Adrenal gland (tissue), 12 donors: ENCODE data around the gene PXDN. TPM values are rescaled to one million over a fixed set of nuclear protein-coding genes. Genes with fewer than 3 reads are reported as not detected.
"Not testable (repeated sequence)": the region's sequence is repeated elsewhere in the genome, so short reads cannot be mapped to it uniquely, and the experiment has no call there.

Experiments used
- DNase-seq, 7 donors: peaks; one replicate each; pipeline ENCODE4 v3.0.0-alpha.2; 2019 to 2020
- H3K27ac ChIP-seq, 5 donors: fragments of 200-600 bp; sonication (generic) in 4 of 5; 1 replicate in 3 of 5; 2 replicates in 2 of 5; pipeline versions ENCODE4 v1.5.1 to v1.8.0; 2016 to 2020; ENCODE audit warnings: mild to moderate bottlenecking in 1 of 5
- H3K27me3 ChIP-seq: fragments of 200-600 bp; 2 replicates; pipeline ENCODE4 v1.8.0; 2021
- H3K36me3 ChIP-seq, 2 donors: fragments of 200-600 bp; replicated peaks in 1 of 2; 1 replicate in 1 of 2; 2 replicates in 1 of 2; pipeline versions ENCODE4 v1.5.1 to v1.8.0; 2018 to 2022
- H3K4me1 ChIP-seq, 2 donors: fragments of 200-600 bp; replicated peaks in 1 of 2; 1 replicate in 1 of 2; 2 replicates in 1 of 2; pipeline versions ENCODE4 v1.5.1 to v1.8.0; 2018 to 2021
- H3K4me3 ChIP-seq, 4 donors: fragments of 200-600 bp; sonication (generic) in 3 of 4; one replicate each; pipeline ENCODE4 v1.5.1; 2016 to 2018
- H3K9me3 ChIP-seq, 3 donors: fragments of 200-600 bp; sonication (generic) in 1 of 3; replicated peaks in 1 of 3; 1 replicate in 2 of 3; 2 replicates in 1 of 3; pipeline versions ENCODE4 v1.5.1 to v1.8.0; 2016 to 2021
- POLR2A ChIP-seq, 2 donors: fragments of 450-650 bp; IDR thresholded peaks; one replicate each; pipeline ENCODE4 v1.6.1; 2017; ENCODE audit warnings: antibody characterized with exemption in 2 of 2, mild to moderate bottlenecking in 2 of 2, moderate library complexity in 1 of 2
- whole genome bisulfite sequencing, 4 donors: extraction: QIAGEN DNeasy Blood & Tissue Kit in 2 of 4; methylation state at CpG; one replicate each; pipeline versions ENCODE4 v1.1.5 to v1.1.7; 2013 to 2017; 5-methylcytosine and 5-hydroxymethylcytosine counted together
- intact Hi-C, 2 donors: fragments of 100-400 bp; cut with DNase I; formaldehyde crosslinking; loops; one replicate each; pipeline versions ENCODE4 v1.14.1 to v1.15.0; 2022 to 2023
- polyA plus RNA-seq, 3 donors: library from polyadenylated mRNA; stranded (reverse); fragments of 200-250 nt in 2 of 3; fragments of 350-450 nt in 1 of 3; fragmentation: Illumina TruSeq in 1 of 3; extraction: RNeasy Lipid Tissue Mini Kit (QIAGEN cat#74804) in 1 of 3; gene quantifications; one replicate each; pipeline ENCODE4 v1.2.3, GENCODE V29; 2013 to 2014
- total RNA-seq, 9 donors: library from RNA; depleted of rRNA in 4 of 9; stranded (reverse); fragments of >200 nt in 4 of 9; fragments of 120-200 nt in 1 of 9; fragmentation: NEBNext Ultra II Directional in 1 of 9; extraction: Animal tissue kit (Norgen Biotek cat#: 25700) in 1 of 9; gene quantifications; one replicate each; pipeline versions ENCODE4 v1.1.0 to v1.2.4, GENCODE V29; 2013 to 2023
- TF ChIP-seq, protein P1 (sequence below), 6 experiments: fragments of 450-650 bp in 4 of 6; fragments of 200-600 bp in 2 of 6; sonication (generic) in 1 of 6; IDR thresholded peaks; 1 replicate in 5 of 6; 2 replicates in 1 of 6; pipeline versions ENCODE4 v1.5.1 to v1.8.0; 2016 to 2021; ENCODE audit warnings: antibody characterized with exemption in 6 of 6, mild to moderate bottlenecking in 2 of 6, moderate library complexity in 1 of 6
- donor health status: healthy with polysubstance abuse.
- donor health status: Bipolar disorder and iron deficiency.
- donor health status: DM: yes; HTN: yes; CAD: no.
- donor health status: DM: no; HTN: no; CAD: no.
- donor health status: DM: no; HTN: no; CAD: no.
- donor health status: DM: yes; HTN: yes; CAD: no.

PXDN gene
- total and polyA plus RNA-seq, 12 donors = 8.5 to 39.5 (median 22.1) TPM

DNA sequence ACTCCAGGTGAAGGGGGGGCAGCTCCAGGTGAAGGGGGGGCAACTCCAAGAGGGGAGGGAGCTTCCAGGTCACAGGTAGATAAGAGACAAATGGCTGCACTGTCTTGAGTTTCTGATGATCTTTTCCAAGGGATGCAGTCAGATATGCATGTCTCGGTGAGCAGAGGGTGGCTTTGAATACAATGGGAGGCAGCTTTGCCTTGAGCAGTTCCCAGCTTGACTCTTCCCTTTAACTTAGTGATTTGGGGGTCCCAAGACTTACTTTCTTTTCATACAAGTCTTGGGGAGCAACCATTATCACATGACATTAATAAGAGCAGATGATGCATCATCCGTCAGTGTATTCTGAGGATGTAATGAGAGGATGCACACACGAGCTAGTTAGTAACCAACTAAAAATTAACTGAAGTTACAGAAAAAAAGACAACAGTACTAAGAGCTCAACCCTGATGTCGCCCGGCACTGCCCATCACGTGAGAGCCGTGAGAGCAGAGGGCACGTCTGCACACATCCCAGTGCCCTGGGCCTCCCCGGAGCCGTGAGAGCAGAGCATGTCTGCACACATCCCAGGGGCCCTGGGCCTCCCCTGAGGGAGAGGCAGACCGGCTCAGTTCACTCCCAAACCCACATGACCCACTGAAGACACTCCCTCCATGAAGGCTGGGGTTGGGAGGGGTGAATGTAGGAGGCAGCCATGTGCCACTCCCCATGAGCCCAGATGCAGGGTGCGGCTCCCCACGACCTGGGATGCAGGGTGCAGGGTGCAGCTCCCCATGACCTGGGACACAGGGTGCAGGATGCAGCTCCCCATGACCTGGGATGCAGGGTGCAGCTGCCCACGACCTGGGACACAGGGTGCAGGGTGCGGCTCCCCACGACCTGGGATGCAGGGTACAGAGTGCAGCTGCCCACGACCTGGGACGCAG, 39.4 kb downstream of the PXDN start:
- Histone ChIP-seq H3K27ac (no peak overlapping the region), H3K4me1 (peaks cover 0 to 3% of the 10 kb centered on the region in 2 donors), H3K27me3 (no peaks in the 10 kb centered on the region), H3K36me3 (no peaks in the 10 kb centered on the region), H3K9me3 (no peaks in the 10 kb centered on the region), H3K4me3 (no peak overlapping the region)
- no peak for TF ChIP-seq POLR2A (IDR thresholded peaks at IDR 0.05)
- TF ChIP-seq, protein P1, sequence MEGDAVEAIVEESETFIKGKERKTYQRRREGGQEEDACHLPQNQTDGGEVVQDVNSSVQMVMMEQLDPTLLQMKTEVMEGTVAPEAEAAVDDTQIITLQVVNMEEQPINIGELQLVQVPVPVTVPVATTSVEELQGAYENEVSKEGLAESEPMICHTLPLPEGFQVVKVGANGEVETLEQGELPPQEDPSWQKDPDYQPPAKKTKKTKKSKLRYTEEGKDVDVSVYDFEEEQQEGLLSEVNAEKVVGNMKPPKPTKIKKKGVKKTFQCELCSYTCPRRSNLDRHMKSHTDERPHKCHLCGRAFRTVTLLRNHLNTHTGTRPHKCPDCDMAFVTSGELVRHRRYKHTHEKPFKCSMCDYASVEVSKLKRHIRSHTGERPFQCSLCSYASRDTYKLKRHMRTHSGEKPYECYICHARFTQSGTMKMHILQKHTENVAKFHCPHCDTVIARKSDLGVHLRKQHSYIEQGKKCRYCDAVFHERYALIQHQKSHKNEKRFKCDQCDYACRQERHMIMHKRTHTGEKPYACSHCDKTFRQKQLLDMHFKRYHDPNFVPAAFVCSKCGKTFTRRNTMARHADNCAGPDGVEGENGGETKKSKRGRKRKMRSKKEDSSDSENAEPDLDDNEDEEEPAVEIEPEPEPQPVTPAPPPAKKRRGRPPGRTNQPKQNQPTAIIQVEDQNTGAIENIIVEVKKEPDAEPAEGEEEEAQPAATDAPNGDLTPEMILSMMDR (IDR thresholded peaks at IDR 0.05) = no peak
- 65 to 68% (median 66%) methylated on average over 13 to 18 of the region's 18 CpGs for WGBS, 4 donors
- no peak for DNase-seq
- intact Hi-C loops = no loop called here

DNA sequence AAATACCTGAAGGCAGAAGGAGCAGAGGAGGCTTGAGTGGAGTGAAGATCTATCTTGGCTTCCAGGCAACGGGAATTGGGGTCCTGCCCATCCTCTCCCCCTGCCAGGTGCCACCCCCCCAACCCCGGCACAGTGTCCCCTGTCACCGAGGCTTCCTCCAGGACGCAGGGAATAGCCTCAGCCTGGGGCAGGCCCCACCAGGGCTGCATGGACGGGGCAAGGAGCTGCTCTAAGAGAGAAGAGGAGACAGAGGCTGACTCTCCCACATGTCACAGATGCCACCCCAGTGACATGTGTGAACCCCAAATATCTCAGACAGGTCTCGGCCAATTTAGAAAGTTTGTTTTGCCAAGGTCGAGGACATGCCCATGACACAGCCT, 42.1 kb downstream of the PXDN start:
- 78 to 88% (median 84%) methylated on average over 5 to 7 of the region's 7 CpGs for whole genome bisulfite sequencing, 4 donors
- Histone ChIP-seq H3K4me3 (no peak overlapping the region), H3K27me3 (no peaks in the 10 kb centered on the region), H3K27ac (no peak overlapping the region), H3K9me3 (no peaks in the 10 kb centered on the region), H3K4me1 (no peaks in the 10 kb centered on the region), H3K36me3 (no peaks in the 10 kb centered on the region)
- DNase-seq = no peak
- intact Hi-C loops = no loop called here
- no peak for TF ChIP-seq POLR2A (IDR thresholded peaks at IDR 0.05)
- TF ChIP-seq, protein P1 (IDR thresholded peaks at IDR 0.05) = no peak

DNA sequence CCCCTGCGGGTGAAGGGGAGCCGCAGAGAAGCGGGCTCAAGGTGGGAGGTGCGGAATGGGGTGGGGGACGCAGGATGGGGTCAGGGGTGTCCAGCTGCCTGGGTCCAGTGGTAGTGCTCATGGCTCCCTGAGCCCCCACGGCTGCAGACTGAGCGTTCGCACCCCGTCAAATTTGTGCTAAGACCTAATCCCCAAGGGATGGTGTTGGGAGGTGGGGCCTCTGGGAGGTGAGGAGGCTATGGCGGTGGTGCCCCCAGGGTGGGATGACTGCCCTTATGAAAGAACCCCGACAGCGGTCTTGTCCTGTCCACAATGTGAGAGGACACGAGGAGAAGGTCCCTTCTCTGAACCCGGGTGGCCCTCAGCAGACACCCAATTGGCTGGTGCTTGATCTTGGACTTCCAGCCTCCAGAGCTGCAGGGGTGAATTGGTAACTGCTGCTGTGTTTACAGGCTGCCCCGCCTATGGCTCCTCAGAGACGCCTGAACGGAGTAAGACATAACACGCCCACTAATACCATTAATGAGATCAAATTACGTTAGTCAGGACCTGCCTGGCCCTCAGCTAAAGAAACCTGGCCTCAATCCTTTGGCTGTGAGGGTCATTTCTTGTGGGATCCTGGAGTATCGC, 42.6 kb downstream of the PXDN start:
- Histone ChIP-seq H3K27ac (no peak overlapping the region), H3K27me3 (no peaks in the 10 kb centered on the region), H3K4me1 (no peaks in the 10 kb centered on the region), H3K9me3 (no peaks in the 10 kb centered on the region), H3K4me3 (no peak overlapping the region), H3K36me3 (no peaks in the 10 kb centered on the region)
- WGBS, 4 donors = 81 to 89% (median 87%) methylated on average over 18 to 20 of the region's 20 CpGs
- DNase-seq = no peak
- TF ChIP-seq, protein P1 (IDR thresholded peaks at IDR 0.05) = no peak
- TF ChIP-seq POLR2A (IDR thresholded peaks at IDR 0.05) = no peak
- intact Hi-C loops = no loop called here

- no peak for TF ChIP-seq POLR2A (IDR thresholded peaks at IDR 0.05)
- no peaks in the 10 kb centered on the region for H3K9me3 ChIP-seq
- intact Hi-C loops = no loop called here
- no peak overlapping the region for H3K4me3 ChIP-seq
- no peaks in the 10 kb centered on the region for H3K36me3 ChIP-seq
- 88 to 92% (median 88%) methylated on average over 9 of the region's 9 CpGs for WGBS, 4 donors
- no peaks in the 10 kb centered on the region for H3K4me1 ChIP-seq
- H3K27me3 ChIP-seq = no peaks in the 10 kb centered on the region
- no peak overlapping the region for H3K27ac ChIP-seq
- no peak for DNase-seq
Measured at GRCh38 chr2:1701020-1701419, 43.3 kb downstream of the PXDN start.

- H3K27ac ChIP-seq, H3K9me3 ChIP-seq, DNase-seq, intact Hi-C loops, H3K27me3 ChIP-seq, H3K36me3 ChIP-seq, H3K4me1 ChIP-seq, H3K4me3 ChIP-seq: not testable (repeated sequence)
- WGBS, 4 donors = 84 to 91% (median 87%) methylated on average over 10 of the region's 10 CpGs
Measured at GRCh38 chr2:1700427-1700826, 43.9 kb downstream of the PXDN start.
